Measurements from ENCODE around the gene BCS1L.

DNA sequence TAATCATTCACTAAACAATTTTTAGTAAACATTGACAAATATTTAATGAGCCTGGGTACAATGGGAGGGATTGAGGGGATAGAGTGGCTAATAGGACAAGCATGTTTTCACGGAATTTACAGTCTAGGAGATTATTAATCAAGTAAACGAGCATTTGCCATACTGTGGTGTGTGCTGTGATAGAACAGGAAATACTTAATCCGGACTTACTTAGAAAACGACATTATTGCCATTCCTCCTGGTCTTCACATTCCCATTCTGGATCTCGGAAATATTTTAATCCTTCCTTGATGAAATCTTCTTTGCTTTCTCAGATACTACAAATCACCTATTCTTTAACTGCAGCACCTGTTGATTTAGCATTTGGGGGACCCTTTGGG is 52.1 kb downstream of the BCS1L start:
- TF ChIP-seq CTCF (IDR thresholded peaks at IDR 0.05) (no peak), EZH2phosphoT487 (IDR thresholded peaks at IDR 0.05; ENCODE audit: borderline replicate concordance, low read depth) (no peak), MEF2A (IDR thresholded peaks at IDR 0.05; ENCODE audit: borderline replicate concordance, low read depth) (no peak), POLR2AphosphoS5 (IDR thresholded peaks at IDR 0.05; ENCODE audit: low read depth, low read length) (no peak)
- TF ChIP-seq, protein P1, sequence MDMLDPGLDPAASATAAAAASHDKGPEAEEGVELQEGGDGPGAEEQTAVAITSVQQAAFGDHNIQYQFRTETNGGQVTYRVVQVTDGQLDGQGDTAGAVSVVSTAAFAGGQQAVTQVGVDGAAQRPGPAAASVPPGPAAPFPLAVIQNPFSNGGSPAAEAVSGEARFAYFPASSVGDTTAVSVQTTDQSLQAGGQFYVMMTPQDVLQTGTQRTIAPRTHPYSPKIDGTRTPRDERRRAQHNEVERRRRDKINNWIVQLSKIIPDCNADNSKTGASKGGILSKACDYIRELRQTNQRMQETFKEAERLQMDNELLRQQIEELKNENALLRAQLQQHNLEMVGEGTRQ (IDR thresholded peaks at IDR 0.05; ENCODE audit: borderline replicate concordance, low read depth, low read length): no peak
